ENCODE data around the gene RGCC.
"Not testable (repeated sequence)": the region's sequence is repeated elsewhere in the genome, so short reads cannot be mapped to it uniquely, and the experiment has no call there.

Gene RGCC

DNA sequence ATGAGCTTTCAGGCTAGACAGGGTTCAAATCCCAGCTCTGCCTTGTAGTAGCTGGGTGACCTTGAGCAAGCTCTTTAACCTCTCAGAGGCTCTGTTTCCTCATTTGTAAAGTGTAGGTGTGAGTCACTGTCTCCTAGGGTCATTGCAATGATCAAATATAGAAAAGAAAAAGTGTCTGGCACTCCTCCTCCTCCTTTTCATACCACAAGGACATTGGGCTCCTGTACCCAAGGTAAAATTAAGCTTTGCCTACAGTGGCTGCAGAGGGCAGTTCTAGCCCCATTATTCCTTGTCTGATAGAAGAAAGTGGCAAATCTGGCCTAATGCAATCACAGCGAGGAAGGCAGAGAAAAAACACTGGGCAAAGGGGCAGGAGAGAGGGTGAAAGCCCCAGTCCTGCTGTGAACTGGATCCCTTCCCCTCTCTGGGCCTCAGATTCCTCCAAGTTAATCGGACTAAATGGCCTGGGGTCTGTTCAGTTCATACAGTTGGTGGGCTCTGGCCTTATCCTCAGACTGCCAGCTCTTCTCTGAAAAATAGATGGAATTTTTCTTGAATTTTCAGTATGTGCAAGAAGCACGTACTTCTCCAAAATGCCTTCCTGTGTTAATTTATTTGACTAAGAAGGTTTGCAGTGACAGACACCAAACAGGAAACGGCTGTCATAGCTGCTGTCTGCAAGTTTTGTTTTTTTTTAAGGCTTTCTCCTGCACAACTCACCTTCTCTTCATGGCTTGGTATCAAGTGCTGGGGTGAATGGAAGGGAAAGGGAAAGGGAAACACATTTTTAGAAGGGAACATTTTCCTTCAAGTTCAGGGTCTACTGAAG lies 35.3 kb downstream of the RGCC start:
- DNase-seq: no peak

DNA sequence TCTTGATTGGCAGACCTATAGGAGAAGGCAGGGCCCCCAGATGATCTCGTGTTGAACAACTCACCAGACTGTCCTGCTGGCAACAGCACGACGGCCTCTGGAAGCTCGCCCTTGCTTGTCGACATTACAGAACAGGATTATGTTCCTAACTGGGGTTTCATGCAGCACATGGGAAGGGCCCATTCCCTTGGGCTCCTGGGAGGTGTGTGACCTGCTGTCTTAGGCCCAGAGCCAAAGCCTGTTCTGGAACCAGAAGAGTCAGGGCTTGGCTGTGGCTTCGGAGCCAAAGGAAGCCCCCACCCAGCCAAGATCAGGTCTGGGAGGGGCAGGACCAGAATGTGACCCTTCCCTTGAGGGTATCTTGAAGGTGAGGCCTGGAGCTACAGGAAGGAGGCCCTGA lies 36.9 kb downstream of the RGCC start:
- DNase-seq: no peak

DNA sequence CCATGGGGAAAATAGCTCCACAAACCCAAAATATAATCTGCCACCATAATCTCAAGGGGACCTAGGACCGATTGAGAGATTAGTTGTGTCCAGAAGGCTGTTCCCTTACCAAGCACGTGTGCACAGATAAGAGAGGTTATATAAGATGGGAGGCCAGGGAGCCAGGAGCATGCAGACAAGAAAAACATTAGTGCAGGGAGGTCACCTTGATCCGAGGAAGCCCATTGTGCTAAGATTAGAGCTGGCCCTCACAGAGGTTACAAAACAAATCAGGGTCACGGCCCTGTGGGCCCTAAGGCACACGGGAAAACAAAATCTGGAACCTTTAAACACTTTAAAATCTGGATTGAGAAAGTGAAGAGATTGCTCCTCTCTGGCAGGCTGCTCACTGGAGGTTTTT lies 37.7 kb downstream of the RGCC start:
- no peak for DNase-seq

DNA sequence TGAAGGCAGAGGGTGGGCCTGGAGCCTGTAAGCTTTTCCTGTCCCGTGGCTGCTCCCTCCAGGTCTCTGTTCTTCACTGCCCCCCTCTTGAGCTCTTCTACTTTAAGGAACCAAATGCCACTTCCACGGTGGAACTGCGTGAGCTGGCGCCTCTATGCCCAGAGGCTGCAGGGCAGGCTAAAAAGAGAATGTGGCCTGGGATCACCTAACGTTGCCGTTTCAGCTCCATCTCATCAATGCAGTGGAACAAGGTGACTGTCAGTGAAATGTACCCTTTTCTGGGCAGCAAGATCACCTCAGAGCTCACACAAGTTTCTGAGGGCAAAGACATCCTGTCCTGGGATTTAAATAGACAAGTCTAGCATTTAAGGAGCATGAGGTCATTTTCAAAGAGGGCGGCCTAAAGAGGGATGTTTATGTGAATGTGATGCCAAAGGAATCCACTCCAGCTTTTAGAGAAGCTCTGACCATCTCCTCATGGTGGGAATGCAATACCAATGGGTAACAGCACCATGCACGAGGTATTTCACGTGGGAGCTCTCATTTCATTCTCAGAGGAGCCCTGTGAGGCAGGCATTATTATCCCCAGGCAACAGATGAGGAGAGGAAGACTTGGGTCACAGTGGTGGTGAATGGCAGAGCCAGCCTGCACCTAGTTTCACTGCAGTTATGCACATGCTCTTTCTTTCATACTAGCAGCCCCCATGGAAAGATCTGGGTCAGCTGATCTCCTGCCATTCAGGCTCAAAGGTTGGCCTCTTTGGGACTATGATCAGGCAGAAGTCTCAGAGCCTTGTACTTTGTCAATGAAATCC lies 39.3 kb downstream of the RGCC start:
- no peak for DNase-seq

DNA sequence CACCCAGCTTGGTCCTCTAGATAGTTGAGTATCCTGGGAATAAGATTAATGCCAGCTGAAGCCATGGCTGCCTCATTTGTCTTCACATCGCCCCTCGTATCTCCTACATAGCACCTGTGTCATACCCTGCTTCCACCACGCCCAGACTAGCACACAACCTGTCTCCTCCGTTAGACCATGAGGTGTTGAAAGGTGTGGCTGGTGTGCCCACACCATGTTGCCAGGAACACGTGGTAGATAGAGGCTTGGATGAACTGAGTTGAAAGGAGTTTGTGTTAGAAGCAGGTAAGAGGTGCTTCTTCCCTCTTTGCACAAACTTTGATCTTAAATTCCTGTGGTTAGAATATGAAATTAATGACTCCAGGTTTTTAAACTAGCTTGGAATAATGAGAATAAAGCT lies 40.1 kb downstream of the RGCC start:
- DNase-seq: no peak

GRCh38 chr13:41499452-41499851 lies 42.1 kb downstream of the RGCC start:
- no peak for DNase-seq

GRCh38 chr13:41500511-41500910 lies 43.2 kb downstream of the RGCC start:
- DNase-seq: no peak

GRCh38 chr13:41501281-41501680 lies 43.9 kb downstream of the RGCC start:
- DNase-seq: no peak

- no peak for DNase-seq
These were observed 44.7 kb downstream of the RGCC start for GRCh38 chr13:41502031-41502430.

- DNase-seq: no peak
These were observed 45.3 kb downstream of the RGCC start for GRCh38 chr13:41502673-41503072.

- no peak for DNase-seq
These were observed 46.0 kb downstream of the RGCC start for GRCh38 chr13:41503356-41503755.

DNA sequence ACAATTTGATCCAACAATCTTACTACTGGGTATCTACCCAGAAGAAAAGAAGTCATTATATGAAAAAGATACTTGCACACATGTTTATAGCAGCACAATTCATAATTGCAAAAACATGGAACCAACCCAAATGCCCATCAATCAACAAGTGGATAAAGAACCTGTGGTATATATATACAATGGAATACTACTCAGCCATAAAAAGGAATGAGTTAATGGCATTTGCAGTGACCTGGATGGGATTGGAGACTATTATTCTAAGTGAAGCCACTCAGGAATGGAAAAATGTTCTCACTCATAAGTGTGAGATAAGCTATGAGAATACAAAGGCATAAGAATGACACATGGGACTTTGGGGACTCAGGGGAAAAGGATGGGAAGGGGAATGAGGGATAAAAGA lies 47.3 kb downstream of the RGCC start:
- not testable (repeated sequence) for DNase-seq

- DNase-seq: no peak
These were observed 48.0 kb downstream of the RGCC start for GRCh38 chr13:41505209-41505835.

DNA sequence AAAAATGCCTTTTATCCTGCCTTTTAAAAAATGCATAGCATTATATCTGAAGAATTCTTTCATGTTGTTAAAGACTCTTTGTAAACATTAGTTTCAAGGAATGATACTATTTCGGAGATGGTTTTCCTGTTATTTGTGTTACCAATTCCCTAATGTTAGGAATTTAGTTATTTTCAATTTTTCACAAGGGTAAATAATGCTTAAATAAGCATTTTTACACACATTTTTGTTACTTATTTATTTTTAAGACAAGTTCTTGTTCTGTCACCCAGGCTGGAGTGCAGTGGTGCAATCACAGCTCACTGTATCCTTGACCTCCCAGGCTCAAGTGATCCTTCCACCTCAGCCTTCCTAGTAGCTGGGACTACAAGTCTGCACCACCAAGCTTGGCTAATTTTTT lies 49.0 kb downstream of the RGCC start:
- no peak for DNase-seq

- no peak for DNase-seq
These were observed 52.6 kb downstream of the RGCC start for GRCh38 chr13:41509971-41510370.

DNA sequence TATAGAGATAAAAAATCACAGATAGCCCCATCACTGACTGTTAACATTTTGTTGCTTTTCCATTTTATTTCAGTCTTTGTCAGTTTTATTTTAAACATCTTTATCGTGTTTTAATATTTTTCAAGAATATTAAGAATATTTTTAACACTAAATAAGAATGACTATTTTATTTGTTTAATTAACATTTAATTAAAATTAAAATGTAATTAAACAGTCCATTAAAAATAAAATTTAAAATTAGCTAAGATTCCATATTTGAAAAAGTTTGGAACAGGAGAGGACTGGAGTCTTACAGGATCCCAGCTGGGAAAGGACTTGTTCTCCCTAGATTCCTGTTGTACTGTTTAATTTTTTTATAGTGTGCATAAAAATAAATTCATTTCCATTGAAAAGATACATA lies 54.5 kb downstream of the RGCC start:
- DNase-seq: no peak

- DNase-seq: no peak
These were observed 55.1 kb downstream of the RGCC start for GRCh38 chr13:41512441-41512840.

DNA sequence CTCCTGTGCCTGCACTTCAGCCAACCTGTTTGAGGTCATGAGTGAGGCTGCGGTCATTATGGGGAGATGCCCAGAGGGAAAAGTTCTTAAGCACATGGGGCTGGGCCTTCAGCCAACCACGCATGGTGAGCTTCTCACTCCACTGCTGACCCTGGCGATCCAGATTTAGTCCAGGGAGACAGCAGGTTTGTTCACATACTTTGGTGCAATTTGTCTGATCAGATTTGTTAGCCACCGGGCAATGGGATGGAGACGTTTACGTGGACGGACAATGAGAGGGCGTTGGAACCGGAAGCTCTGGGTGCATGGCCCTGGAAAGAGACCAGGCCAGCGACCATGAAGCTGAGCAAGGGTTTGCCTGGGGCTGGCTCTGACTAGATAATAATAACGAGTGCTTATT lies 56.2 kb downstream of the RGCC start:
- no peak for DNase-seq

GRCh38 chr13:41514853-41515395 lies 57.6 kb downstream of the RGCC start:
- no peak for DNase-seq

DNA sequence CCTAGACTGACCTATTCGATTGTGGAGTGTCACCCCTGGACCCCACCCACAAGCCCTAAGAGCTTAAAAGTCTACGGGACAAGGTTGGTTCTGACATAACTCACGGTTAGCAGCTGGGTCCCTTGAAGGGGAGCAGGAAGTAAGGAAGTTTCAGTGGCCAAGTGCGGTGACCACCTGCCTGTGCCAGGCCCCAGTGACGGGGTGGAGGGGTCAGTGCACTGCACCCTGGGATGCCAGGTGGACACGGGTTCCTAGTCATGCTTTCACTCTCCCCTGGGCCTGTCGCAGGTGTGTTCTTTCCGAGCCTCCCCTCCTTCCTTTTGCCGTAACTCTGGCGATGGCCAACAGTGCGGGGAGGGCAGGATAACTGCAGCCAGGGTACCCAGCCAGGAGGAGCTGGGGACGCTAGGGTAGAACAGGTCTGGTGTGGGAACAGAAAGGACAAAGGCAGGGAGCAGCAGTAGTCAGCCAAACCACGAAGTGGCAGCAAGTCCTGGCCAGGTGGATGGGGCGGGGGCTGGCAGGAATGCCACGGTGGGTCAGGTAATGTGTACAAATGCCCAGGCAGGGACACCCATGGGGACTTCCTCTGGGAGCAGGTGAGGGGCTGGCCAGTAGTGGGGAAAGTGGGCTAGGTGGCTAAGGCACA lies 58.3 kb downstream of the RGCC start:
- no peak for DNase-seq

GRCh38 chr13:41516166-41516565 lies 58.8 kb downstream of the RGCC start:
- no peak for DNase-seq

DNA sequence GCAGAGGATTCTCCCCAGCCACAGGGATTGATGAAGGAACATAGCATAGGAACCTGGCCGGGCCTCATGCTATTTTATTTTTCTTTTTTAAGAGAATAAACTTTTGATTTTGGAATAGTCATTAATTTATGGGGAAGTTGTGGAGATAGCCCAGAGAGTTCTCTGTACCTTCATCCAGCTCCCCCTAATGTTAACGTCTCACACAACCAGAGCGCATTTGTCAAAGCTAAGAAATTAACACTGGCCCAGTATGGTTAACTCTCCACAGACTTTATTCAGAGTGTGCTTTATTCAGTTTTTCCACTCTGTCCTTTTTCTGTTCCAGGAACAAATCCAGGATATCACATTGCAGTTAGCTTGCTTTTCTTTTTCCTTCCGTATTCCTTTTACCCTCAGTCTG lies 59.4 kb downstream of the RGCC start:
- DNase-seq: no peak
